Pancreas (tissue), 10 donors: ENCODE results near the gene RELL1. TPM values are rescaled to one million over a fixed set of nuclear protein-coding genes. Genes with fewer than 3 reads are reported as not detected.
A peak's percentile ranks its signal among the peaks of the same experiment; 100 is the strongest.

ENCODE experiments used
- ATAC-seq, 4 donors: fragments of 200-7000 bp; cut with Tn5 transposase; one replicate each; pipeline versions ENCODE4 v1.8.0 to v1.9.1; 2020; ENCODE audit warnings: mild to moderate bottlenecking in 4 of 4, moderate library complexity in 4 of 4
- DNase-seq, 6 donors: peaks; one replicate each; pipeline ENCODE4 v3.0.0-alpha.2; 2020
- FAIRE-seq: peaks from 2 replicates; lab custom pipeline; 2012; peaks lifted over from hg19 to GRCh38; lab: Jason Lieb, UNC
- H3K27ac ChIP-seq, 4 donors: fragments of 200-600 bp; sonication (generic); 1 replicate in 3 of 4; 2 replicates in 1 of 4; pipeline versions ENCODE4 v1.5.0 to v1.8.0; 2020
- H3K27me3 ChIP-seq, 4 donors: fragments of 200-600 bp; one replicate each; pipeline ENCODE4 v1.8.0; 2021
- H3K36me3 ChIP-seq, 3 donors: fragments of 200-600 bp; sonication (generic) in 1 of 3; one replicate each; pipeline versions ENCODE4 v1.5.0 to v1.8.0; 2020 to 2021
- H3K4me1 ChIP-seq, 3 donors: fragments of 200-600 bp; one replicate each; pipeline ENCODE4 v1.8.0; 2021
- H3K4me3 ChIP-seq, 4 donors: fragments of 200-600 bp; sonication (generic) in 2 of 4; one replicate each; pipeline versions ENCODE4 v1.5.0 to v1.8.0; 2020 to 2021
- H3K9me3 ChIP-seq, 4 donors: fragments of 200-600 bp; one replicate each; pipeline ENCODE4 v1.8.0; 2021
- CTCF ChIP-seq, 4 donors: fragments of 200-600 bp; sonication (generic) in 3 of 4; IDR thresholded peaks; one replicate each; pipeline versions ENCODE4 v1.5.0 to v1.8.0; 2021; ENCODE audit warnings: antibody characterized with exemption in 4 of 4
- WGBS, 2 donors: extraction: QIAGEN DNeasy Blood & Tissue Kit; methylation state at CpG; one replicate each; pipeline ENCODE4 v1.1.7; 2013; 5-methylcytosine and 5-hydroxymethylcytosine counted together
- intact Hi-C, 3 donors: fragments of 100-400 bp; cut with DNase I; formaldehyde crosslinking; loops; one replicate each; pipeline versions ENCODE4 v1.11.1 to v1.14.2; 2022
- polyA plus RNA-seq, 2 donors: library from polyadenylated mRNA; stranded (reverse); fragments of 200-250 nt; gene quantifications; one replicate each; pipeline ENCODE4 v1.2.3, GENCODE V29; 2013
- total RNA-seq, 6 donors: library from RNA; stranded (reverse); fragmentation: NEBNext Ultra II Directional in 4 of 6; extraction: Animal tissue kit (Norgen Biotek cat#: 25700) in 4 of 6; gene quantifications; one replicate each; pipeline versions ENCODE4 v1.2.1 to v1.2.4, GENCODE V29; 2021 to 2023
- donor health status: healthy with polysubstance abuse.
- donor health status: DM: no; HTN: no; CAD: no; lungs with moderate emphysema.
- donor health status: DM: no; HTN: no; CAD: no.
- donor health status: control.
- donor health status: control.
- donor health status: Bipolar disorder and iron deficiency.
- donor health status: DM: yes; HTN: yes; CAD: no.
- donor health status: DM: no; HTN: no; CAD: no.
- donor health status: DM: no; HTN: no; CAD: no.
- donor health status: DM: yes; HTN: yes; CAD: no.

Gene RELL1
- total and polyA plus RNA-seq, 8 donors, result 0.38 to 17.1 (median 4.7) TPM

DNA sequence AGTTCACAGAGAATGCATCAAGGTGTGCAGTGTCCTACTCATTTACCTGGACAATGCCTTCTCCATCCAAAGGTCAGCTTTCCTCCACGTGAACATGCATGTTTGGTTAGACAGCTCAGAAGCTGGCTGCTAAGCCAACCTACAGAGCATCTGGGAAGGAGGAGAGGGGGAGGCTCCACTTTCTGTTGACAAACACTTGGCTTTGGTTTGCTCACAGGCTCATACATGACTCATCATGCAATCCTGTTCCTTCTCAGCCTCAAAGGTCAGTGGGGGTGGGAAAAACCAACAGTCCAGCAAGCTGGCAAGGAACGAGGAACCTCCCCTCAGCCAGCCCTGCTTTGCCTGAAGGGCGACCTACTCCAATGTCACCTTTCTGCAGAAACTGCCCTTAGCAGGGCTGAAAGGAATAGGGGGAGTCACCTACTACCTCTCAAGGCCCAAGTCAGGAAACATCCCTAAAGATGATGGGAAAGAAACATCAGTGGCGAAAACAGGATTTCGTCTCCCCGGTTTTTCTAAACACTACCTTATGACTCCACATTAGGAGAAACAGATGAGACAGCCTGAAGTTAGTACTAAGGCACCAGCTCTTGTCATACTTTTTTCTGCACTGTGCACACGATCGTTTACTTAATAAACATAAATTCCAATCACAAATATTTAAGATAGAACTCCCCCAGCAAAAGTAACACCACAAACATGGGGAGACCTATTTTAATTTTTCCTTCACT lies 37.9 kb downstream of the RELL1 start:
- Histone ChIP-seq H3K4me1 (peaks cover 0 to 14% (median 6%) of the 10 kb centered on the region in 3 donors), H3K27ac (no peak overlapping the region), H3K9me3 (no peaks in the 10 kb centered on the region), H3K27me3 (no peaks in the 10 kb centered on the region), H3K4me3 (no peak overlapping the region), H3K36me3 (no peaks in the 10 kb centered on the region)
- intact Hi-C loops, result no loop called here
- no peak for TF ChIP-seq CTCF (IDR thresholded peaks at IDR 0.05)
- WGBS, 2 donors, result 41 to 50% methylated on average over 8 of the region's 8 CpGs
- DNase-seq (peak in 5 of 6 donors; percentile 64 to 83 (median 76)), ATAC-seq (peak; percentile 96 to 97 (median 96)), FAIRE-seq (no peak)

DNA sequence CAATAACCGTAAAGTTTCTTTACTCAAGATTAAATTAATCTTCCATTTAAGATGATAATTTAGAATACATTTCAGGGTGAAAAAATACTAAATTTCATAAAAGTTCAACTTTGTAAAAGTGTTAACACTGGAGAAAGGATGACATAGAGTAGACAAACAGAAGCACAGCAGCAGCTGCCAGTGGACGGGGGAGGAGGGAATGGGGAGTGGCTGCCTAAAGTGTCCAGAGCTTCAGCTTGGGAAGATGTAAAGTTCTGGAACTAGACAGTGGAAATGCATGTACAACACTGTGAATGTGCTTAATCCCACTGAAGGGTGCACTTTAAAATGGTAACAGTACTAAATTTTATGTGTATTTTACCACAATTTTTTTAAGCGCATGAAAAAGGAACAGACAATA lies 39.9 kb downstream of the RELL1 start:
- no peaks in the 10 kb centered on the region for H3K9me3 ChIP-seq
- DNase-seq, result no peak
- intact Hi-C loops, result no loop called here
- no peak for TF ChIP-seq CTCF (IDR thresholded peaks at IDR 0.05)
- peaks cover 0 to 14% (median 6%) of the 10 kb centered on the region in 3 donors for H3K4me1 ChIP-seq
- H3K27ac ChIP-seq, result no peak overlapping the region
- H3K4me3 ChIP-seq, result no peak overlapping the region
- 92 to 95% methylated on average over 3 of the region's 3 CpGs for WGBS, 2 donors
- no peak for FAIRE-seq
- ATAC-seq, result no peak
- H3K36me3 ChIP-seq, result no peaks in the 10 kb centered on the region
- no peaks in the 10 kb centered on the region for H3K27me3 ChIP-seq

GRCh38 chr4:37645736-37646135 lies 40.4 kb downstream of the RELL1 start:
- WGBS, 2 donors, result 90 to 92% methylated on average over 4 of the region's 4 CpGs
- no peak for TF ChIP-seq CTCF (IDR thresholded peaks at IDR 0.05)
- FAIRE-seq (no peak), DNase-seq (no peak), ATAC-seq (no peak)
- no peak overlapping the region for H3K27ac ChIP-seq
- H3K36me3 ChIP-seq, result no peaks in the 10 kb centered on the region
- H3K27me3 ChIP-seq, result no peaks in the 10 kb centered on the region
- H3K4me1 ChIP-seq, result peaks cover 0 to 14% (median 6%) of the 10 kb centered on the region in 3 donors
- intact Hi-C loops, result no loop called here
- no peaks in the 10 kb centered on the region for H3K9me3 ChIP-seq
- no peak overlapping the region for H3K4me3 ChIP-seq

DNA sequence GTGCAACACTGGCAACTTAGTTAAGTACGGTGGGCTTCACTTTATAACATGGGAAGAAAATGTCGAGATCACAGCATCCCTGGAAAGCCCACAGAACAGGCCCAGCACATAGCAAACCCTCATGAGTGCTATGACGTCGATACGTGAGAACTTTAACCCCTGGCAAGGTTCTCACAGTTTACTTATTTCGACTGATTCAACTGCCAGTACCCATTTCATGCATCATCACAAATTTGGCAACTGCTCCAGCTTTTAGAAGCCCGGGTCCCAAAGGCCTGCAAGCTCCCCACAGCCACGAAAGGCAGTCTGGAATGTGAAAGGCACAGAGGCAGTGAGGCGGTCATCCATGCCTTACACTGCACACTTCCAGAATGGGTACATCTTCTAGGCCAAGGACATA lies 41.2 kb downstream of the RELL1 start:
- Histone ChIP-seq H3K9me3 (no peaks in the 10 kb centered on the region), H3K4me3 (no peak overlapping the region), H3K36me3 (no peaks in the 10 kb centered on the region), H3K27ac (no peak overlapping the region), H3K27me3 (no peaks in the 10 kb centered on the region), H3K4me1 (peaks cover 0 to 14% (median 6%) of the 10 kb centered on the region in 3 donors)
- 73 to 75% methylated on average over 9 of the region's 9 CpGs for WGBS, 2 donors
- no peak for ATAC-seq
- DNase-seq, result no peak
- FAIRE-seq, result no peak
- TF ChIP-seq CTCF (IDR thresholded peaks at IDR 0.05), result no peak
- intact Hi-C loops, result no loop called here
